ENCODE results near the gene NPAS3.

Gene NPAS3

GRCh38 chr14:33643426-33644181 is 704.9 kb downstream of the NPAS3 start:
- Mint-ChIP-seq H3K4me1 (no peaks in the 10 kb centered on the region), H3K9me3 (no peaks in the 10 kb centered on the region), H3K27me3 (no peaks in the 10 kb centered on the region), H3K36me3 (no peaks in the 10 kb centered on the region), H3K27ac (no peak overlapping the region), H3K4me3 (no peak overlapping the region)
- no peak for ATAC-seq (replicated peaks)
- DNase-seq, result no peak

DNA sequence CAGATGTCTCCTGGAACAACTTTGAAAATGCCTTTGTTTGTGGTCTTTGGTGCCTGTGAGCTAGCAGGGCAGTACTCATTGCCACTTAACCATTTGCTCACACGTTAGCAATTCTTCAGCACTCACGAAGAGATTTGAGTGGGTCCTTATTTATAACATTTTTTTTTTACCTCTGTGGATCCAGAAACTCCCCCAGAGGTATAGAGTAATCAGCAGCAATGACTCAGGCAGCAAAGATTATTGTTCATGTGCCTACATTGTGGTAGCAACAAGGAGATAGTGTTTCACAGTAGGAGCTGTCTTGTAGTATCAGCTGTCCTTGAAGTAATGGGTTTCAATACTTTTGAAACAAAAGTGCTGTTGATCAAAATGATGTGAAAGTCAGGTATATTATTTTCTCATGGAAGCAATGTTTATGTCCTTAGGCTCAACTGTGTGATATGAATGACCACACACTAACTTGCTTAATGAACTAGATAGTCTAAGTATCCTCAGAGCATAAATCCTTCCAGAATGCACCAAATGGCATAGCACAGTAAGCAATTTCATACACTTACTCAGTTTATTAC is 708.1 kb downstream of the NPAS3 start:
- ATAC-seq (replicated peaks) (no peak), DNase-seq (no peak)
- no peaks in the 10 kb centered on the region for H3K4me1 Mint-ChIP-seq
- no peak overlapping the region for H3K4me3 Mint-ChIP-seq
- H3K27ac Mint-ChIP-seq, result no peak overlapping the region
- H3K9me3 Mint-ChIP-seq, result no peaks in the 10 kb centered on the region
- H3K36me3 Mint-ChIP-seq, result no peaks in the 10 kb centered on the region
- H3K27me3 Mint-ChIP-seq, result no peaks in the 10 kb centered on the region

DNA sequence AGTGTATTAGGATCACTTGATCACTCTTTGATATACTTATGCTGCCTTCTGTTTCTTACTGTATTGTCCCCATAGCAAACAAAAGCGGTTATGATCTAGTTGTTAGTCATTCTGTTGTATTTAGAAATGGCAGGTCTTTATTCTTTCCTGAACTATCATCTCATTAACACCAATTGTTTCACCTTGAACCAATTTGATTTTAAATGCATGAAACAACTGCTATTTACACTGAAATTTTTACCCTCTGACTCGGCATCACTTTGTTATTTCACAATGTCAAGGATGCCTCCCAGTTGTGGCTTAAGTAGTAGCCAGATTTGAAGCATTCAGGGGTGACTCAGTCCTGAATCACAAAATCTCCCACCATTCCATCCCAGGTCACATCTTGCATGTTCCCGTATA is 708.7 kb downstream of the NPAS3 start:
- no peak for ATAC-seq (replicated peaks)
- H3K9me3 Mint-ChIP-seq, result no peaks in the 10 kb centered on the region

DNA sequence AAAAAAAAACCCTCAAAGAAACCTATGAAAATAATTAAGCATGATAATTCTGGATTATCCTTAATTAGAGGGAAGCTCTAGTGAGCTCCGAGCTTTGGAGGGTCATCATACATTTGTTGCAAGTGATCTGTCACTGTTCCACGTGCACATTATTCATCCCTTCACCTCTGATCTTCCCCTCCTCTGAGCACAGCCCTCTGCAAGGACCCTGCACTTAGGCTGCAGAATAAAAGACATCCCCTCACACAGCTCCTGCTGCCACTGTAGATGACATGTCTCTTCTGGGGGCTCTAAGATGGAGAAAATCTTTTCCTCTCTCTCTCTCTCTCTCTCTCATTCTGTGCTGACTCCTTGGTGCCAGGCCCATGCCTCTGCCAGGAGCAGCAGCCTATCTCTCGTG is 711.8 kb downstream of the NPAS3 start:
- no peak for DNase-seq
- H3K27me3 Mint-ChIP-seq, result no peaks in the 10 kb centered on the region
- no peaks in the 10 kb centered on the region for H3K9me3 Mint-ChIP-seq
- H3K36me3 Mint-ChIP-seq, result no peaks in the 10 kb centered on the region
- H3K4me3 Mint-ChIP-seq, result no peak overlapping the region
- no peak for ATAC-seq (replicated peaks)
- no peak overlapping the region for H3K27ac Mint-ChIP-seq
- H3K4me1 Mint-ChIP-seq, result no peaks in the 10 kb centered on the region

More for the DNA sequence above, 708.7 kb downstream of the NPAS3 start:
- no peak for DNase-seq
- no peaks in the 10 kb centered on the region for H3K36me3 Mint-ChIP-seq
- H3K4me1 Mint-ChIP-seq, result no peaks in the 10 kb centered on the region
- H3K27me3 Mint-ChIP-seq, result no peaks in the 10 kb centered on the region
- H3K4me3 Mint-ChIP-seq, result no peak overlapping the region
- H3K27ac Mint-ChIP-seq, result no peak overlapping the region

GRCh38 chr14:33652566-33653307 is 714.1 kb downstream of the NPAS3 start:
- H3K27ac Mint-ChIP-seq, result no peak overlapping the region
- DNase-seq, result no peak
- no peaks in the 10 kb centered on the region for H3K36me3 Mint-ChIP-seq
- H3K4me3 Mint-ChIP-seq, result no peak overlapping the region
- no peaks in the 10 kb centered on the region for H3K9me3 Mint-ChIP-seq
- H3K27me3 Mint-ChIP-seq, result no peaks in the 10 kb centered on the region
- ATAC-seq (replicated peaks), result no peak
- no peaks in the 10 kb centered on the region for H3K4me1 Mint-ChIP-seq

DNA sequence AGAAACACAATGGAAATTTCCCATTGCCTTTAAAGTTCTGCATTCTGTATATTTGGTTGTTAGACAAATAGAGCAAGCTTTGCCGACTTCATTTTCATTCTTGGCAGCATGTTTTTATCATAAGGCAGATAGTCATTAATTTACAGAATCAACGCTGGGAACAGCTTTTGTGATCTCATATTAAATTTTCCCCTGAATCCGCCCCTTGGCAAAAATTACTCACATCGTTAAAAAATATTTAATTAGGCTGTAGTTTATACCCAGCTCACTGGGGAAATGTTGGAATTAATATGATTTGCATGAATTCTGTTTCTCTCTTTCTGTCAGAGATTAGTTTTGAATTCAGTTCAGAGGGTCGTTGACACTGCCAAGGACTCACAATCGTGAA is 714.6 kb downstream of the NPAS3 start:
- no peak overlapping the region for H3K27ac Mint-ChIP-seq
- ATAC-seq (replicated peaks), result no peak
- DNase-seq, result no peak
- H3K36me3 Mint-ChIP-seq, result no peaks in the 10 kb centered on the region
- peaks cover 0 to 3% of the 10 kb centered on the region in 2 donors for H3K9me3 Mint-ChIP-seq
- H3K4me1 Mint-ChIP-seq, result no peaks in the 10 kb centered on the region
- H3K4me3 Mint-ChIP-seq, result no peak overlapping the region
- no peaks in the 10 kb centered on the region for H3K27me3 Mint-ChIP-seq

DNA sequence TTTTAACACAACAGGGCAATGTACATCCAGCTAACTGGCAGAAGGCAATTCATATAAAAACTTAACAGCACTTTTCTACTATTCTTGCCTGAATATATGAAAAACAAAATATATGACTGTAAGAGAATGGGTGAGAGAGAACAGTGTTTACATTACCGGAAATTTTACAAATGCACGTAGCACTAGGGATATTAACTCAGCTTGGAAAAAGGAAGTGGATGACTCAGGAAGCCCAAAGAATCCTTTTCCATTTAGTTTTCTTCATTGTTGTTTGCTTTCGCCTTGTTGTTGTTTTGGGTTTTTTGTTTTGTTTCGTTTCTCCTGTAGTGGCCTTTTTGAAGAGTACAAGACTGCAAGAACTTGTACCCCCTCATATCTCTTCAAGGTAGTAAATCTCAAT is 716.7 kb downstream of the NPAS3 start:
- Mint-ChIP-seq H3K27me3 (no peaks in the 10 kb centered on the region), H3K36me3 (no peaks in the 10 kb centered on the region), H3K27ac (no peak overlapping the region), H3K4me3 (no peak overlapping the region), H3K9me3 (peaks cover 0 to 3% of the 10 kb centered on the region in 2 donors), H3K4me1 (no peaks in the 10 kb centered on the region)
- ATAC-seq (replicated peaks) (no peak), DNase-seq (no peak)

DNA sequence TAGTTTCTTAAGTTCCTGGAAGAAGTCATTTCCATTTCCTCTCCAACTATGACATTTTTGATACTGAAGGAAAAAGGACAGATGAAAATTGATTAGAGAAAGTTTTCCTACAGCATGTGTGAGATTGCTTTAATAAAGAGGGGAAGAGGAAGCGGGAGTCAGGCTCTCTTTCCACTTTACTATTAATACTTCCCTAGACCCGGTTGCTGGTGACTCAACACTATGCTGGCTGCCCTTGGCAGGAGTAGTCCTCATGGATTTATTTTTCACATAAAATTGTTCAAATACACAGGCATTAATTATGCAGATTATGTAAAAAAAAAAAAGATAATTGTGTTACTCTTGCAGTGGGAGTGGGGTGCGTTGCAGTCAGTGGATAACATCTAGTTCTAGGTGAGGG is 718.8 kb downstream of the NPAS3 start:
- H3K4me3 Mint-ChIP-seq, result no peak overlapping the region
- DNase-seq (no peak), ATAC-seq (replicated peaks) (no peak)
- H3K27me3 Mint-ChIP-seq, result no peaks in the 10 kb centered on the region
- H3K27ac Mint-ChIP-seq, result no peak overlapping the region
- H3K36me3 Mint-ChIP-seq, result no peaks in the 10 kb centered on the region
- H3K4me1 Mint-ChIP-seq, result no peaks in the 10 kb centered on the region
- H3K9me3 Mint-ChIP-seq, result peaks cover 3 to 5% of the 10 kb centered on the region in 2 donors

GRCh38 chr14:33660248-33660647 is 721.6 kb downstream of the NPAS3 start:
- no peaks in the 10 kb centered on the region for H3K36me3 Mint-ChIP-seq
- no peak overlapping the region for H3K27ac Mint-ChIP-seq
- no peak for ATAC-seq (replicated peaks)
- H3K27me3 Mint-ChIP-seq, result no peaks in the 10 kb centered on the region
- peaks cover 3 to 15% of the 10 kb centered on the region in 2 donors for H3K9me3 Mint-ChIP-seq
- H3K4me3 Mint-ChIP-seq, result no peak overlapping the region
- H3K4me1 Mint-ChIP-seq, result no peaks in the 10 kb centered on the region
- no peak for DNase-seq

GRCh38 chr14:33661101-33661500 is 722.4 kb downstream of the NPAS3 start:
- Mint-ChIP-seq H3K9me3 (peaks cover 3 to 15% of the 10 kb centered on the region in 2 donors), H3K4me3 (no peak overlapping the region), H3K36me3 (no peaks in the 10 kb centered on the region), H3K4me1 (no peaks in the 10 kb centered on the region), H3K27me3 (no peaks in the 10 kb centered on the region), H3K27ac (no peak overlapping the region)
- no peak for ATAC-seq (replicated peaks)
- DNase-seq, result no peak

GRCh38 chr14:33668066-33668465 is 729.4 kb downstream of the NPAS3 start:
- Mint-ChIP-seq H3K36me3 (no peaks in the 10 kb centered on the region), H3K4me3 (no peak overlapping the region), H3K27me3 (peaks cover 0 to 6% of the 10 kb centered on the region in 2 donors), H3K9me3 (peaks cover 0 to 8% of the 10 kb centered on the region in 2 donors), H3K27ac (no peak overlapping the region), H3K4me1 (no peaks in the 10 kb centered on the region)
- DNase-seq (no peak), ATAC-seq (replicated peaks) (no peak)

- Mint-ChIP-seq H3K9me3 (peaks cover 0 to 3% of the 10 kb centered on the region in 2 donors), H3K36me3 (no peaks in the 10 kb centered on the region), H3K4me3 (no peak overlapping the region), H3K4me1 (no peaks in the 10 kb centered on the region), H3K27me3 (peaks cover 0 to 7% of the 10 kb centered on the region in 2 donors), H3K27ac (no peak overlapping the region)
- ATAC-seq (replicated peaks) (no peak), DNase-seq (no peak)
Measured at GRCh38 chr14:33669111-33669510, 730.4 kb downstream of the NPAS3 start.

- Mint-ChIP-seq H3K4me1 (no peaks in the 10 kb centered on the region), H3K27ac (no peak overlapping the region), H3K27me3 (peaks cover 0 to 7% of the 10 kb centered on the region in 2 donors), H3K9me3 (no peaks in the 10 kb centered on the region), H3K36me3 (no peaks in the 10 kb centered on the region), H3K4me3 (no peak overlapping the region)
- ATAC-seq (replicated peaks) (no peak), DNase-seq (no peak)
Measured at GRCh38 chr14:33670235-33670634, 731.6 kb downstream of the NPAS3 start.

DNA sequence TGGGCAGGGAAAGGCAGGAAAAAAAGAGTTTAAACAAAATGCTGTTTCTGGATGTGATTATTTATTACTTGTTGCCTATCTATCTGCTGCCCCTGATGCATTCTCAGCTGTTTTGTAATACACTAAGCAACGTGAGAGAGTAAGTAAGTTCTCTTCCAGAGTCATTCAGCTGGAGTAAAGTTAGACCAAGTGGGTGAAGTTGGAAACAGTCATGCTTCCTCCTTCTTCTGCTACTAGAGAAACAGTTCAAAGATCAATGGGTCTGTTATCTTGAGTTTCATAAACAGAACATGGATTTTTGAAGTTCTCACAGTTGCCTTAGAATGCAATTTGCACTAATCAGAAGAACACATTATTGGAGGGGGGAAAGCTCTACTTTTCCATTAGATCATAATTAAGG is 732.9 kb downstream of the NPAS3 start:
- Mint-ChIP-seq H3K27me3 (peaks cover 0 to 7% of the 10 kb centered on the region in 2 donors), H3K9me3 (no peaks in the 10 kb centered on the region), H3K4me3 (no peak overlapping the region), H3K36me3 (no peaks in the 10 kb centered on the region), H3K4me1 (no peaks in the 10 kb centered on the region), H3K27ac (no peak overlapping the region)
- no peak for ATAC-seq (replicated peaks)
- no peak for DNase-seq

DNA sequence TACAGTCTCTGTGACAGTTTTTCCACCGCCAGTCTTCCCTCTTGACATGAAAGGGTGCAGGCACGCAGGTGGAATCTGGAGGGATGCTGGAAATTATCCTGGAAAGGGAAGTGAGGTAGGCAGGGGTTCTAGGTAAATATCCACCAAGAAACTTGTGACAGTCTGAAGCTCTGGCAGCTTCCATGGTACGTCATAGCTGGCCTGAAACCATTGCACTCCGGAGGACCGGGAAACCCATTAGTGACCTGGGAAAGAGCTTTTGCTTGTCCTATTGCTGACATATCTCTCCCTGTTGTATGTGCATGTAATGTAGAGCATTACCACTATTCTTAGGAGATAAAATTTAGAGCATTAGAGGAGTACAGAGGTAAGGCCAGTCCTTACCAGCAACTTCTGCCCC is 736.2 kb downstream of the NPAS3 start:
- no peak overlapping the region for H3K27ac Mint-ChIP-seq
- no peaks in the 10 kb centered on the region for H3K4me1 Mint-ChIP-seq
- H3K36me3 Mint-ChIP-seq, result no peaks in the 10 kb centered on the region
- peaks cover 0 to 7% of the 10 kb centered on the region in 2 donors for H3K27me3 Mint-ChIP-seq
- DNase-seq (no peak), ATAC-seq (replicated peaks) (no peak)
- no peak overlapping the region for H3K4me3 Mint-ChIP-seq
- no peaks in the 10 kb centered on the region for H3K9me3 Mint-ChIP-seq
